Smooth muscle cell (in vitro differentiated cells): ENCODE data around the gene TGM2. TPM values are rescaled to one million over a fixed set of nuclear protein-coding genes. Genes with fewer than 3 reads are reported as not detected.
A peak's percentile ranks its signal among the peaks of the same experiment; 100 is the strongest.

Experiments
- DNase-seq: peaks from one replicate; lab custom pipeline; 2025; ENCODE audit not compliant: unreplicated experiment; lab: John Stamatoyannopoulos, UW
- H2AFZ ChIP-seq: fragments of 200-600 bp; sonication (generic); 2 replicates; pipeline ENCODE4 v1.6.0; 2016; ENCODE audit warnings: antibody characterized with exemption, low read depth, mild to moderate bottlenecking
- H3F3A ChIP-seq: fragments of 200-600 bp; sonication (generic); 2 replicates; pipeline ENCODE4 v1.6.0; 2017; ENCODE audit warnings: antibody characterized with exemption, low read depth
- H3K27ac ChIP-seq: fragments of 200-600 bp; sonication (generic); 2 replicates; pipeline ENCODE4 v1.5.1; 2016; ENCODE audit warnings: low read depth, mild to moderate bottlenecking
- H3K27me3 ChIP-seq: fragments of 200-600 bp; sonication (generic); 2 replicates; pipeline ENCODE4 v1.6.1; 2016; ENCODE audit warnings: low read depth, mild to moderate bottlenecking
- H3K36me3 ChIP-seq: fragments of 200-600 bp; sonication (generic); 2 replicates; pipeline ENCODE4 v1.5.1; 2016; ENCODE audit warnings: low read depth
- H3K4me1 ChIP-seq: fragments of 200-600 bp; sonication (generic); 2 replicates; pipeline ENCODE4 v1.5.1; 2016; ENCODE audit warnings: low read depth
- H3K4me2 ChIP-seq: fragments of 200-600 bp; sonication (generic); 2 replicates; pipeline ENCODE4 v1.6.0; 2016; ENCODE audit warnings: mild to moderate bottlenecking
- H3K4me3 ChIP-seq: fragments of 200-600 bp; sonication (generic); 2 replicates; pipeline ENCODE4 v1.5.1; 2016; ENCODE audit warnings: mild to moderate bottlenecking
- H3K79me2 ChIP-seq: fragments of 200-600 bp; sonication (generic); 2 replicates; pipeline ENCODE4 v1.6.0; 2016; ENCODE audit warnings: low read depth, mild to moderate bottlenecking
- H3K9ac ChIP-seq: fragments of 200-600 bp; sonication (generic); 2 replicates; pipeline ENCODE4 v1.6.0; 2016; ENCODE audit warnings: low read depth
- H3K9me3 ChIP-seq: fragments of 200-600 bp; sonication (generic); replicated peaks from 2 replicates; pipeline ENCODE4 v1.5.1; 2016; ENCODE audit warnings: low read depth
- H4K20me1 ChIP-seq: fragments of 200-600 bp; sonication (generic); 2 replicates; pipeline ENCODE4 v1.6.0; 2016; ENCODE audit warnings: low read depth
- WGBS: methylation state at CpG from one replicate; pipeline ENCODE4 v1.1.7; 2016; ENCODE audit warnings: low lambda C conversion rate; 5-methylcytosine and 5-hydroxymethylcytosine counted together
- polyA plus RNA-seq: library from polyadenylated mRNA; unstranded; fragments of >200 nt; fragmentation: Nextera tagmentation; extraction: Ambion mirVana; gene quantifications from 2 replicates; pipeline ENCODE4 v1.2.1, GENCODE V29; 2016
- total RNA-seq: library from RNA; depleted of rRNA; stranded (reverse); fragments of >200 nt; gene quantifications from 2 replicates; pipeline ENCODE4 v1.2.3, GENCODE V29; 2014
- TF ChIP-seq, protein P1 (sequence below): fragments of 200-600 bp; sonication (generic); IDR thresholded peaks from 2 replicates; pipeline ENCODE4 v1.5.1; 2017; ENCODE audit warnings: borderline replicate concordance, mild to moderate bottlenecking, antibody characterized with exemption; ENCODE audit not compliant: insufficient read depth, poor library complexity, severe bottlenecking

The TGM2 gene
- total and polyA plus RNA-seq, 2 experiments from 2014 or later = 41.7 to 72.0 TPM

DNA sequence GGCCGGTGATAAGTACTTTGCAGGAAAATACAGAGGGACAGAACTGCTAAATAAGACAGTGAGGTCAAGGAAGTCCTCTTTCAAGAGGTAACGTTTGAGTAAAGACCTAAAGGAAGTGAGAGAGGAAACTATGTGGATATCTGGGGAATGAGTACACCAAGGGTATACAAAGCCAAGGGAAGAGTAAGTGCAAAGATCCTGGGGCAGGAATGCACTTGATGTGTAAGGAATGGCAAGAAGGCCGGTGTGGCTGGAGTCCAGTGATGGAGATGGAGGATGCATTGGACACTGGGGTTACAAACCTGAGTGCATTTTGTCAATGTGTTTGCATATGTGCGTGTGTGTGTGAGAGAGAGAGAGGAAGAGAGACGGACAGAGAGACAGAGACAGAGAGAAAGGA is 32.1 kb upstream of the TGM2 start:
- Histone ChIP-seq H2AFZ (no peak overlapping the region), H3F3A (peaks cover 7% of the 10 kb centered on the region), H4K20me1 (no peaks in the 10 kb centered on the region), H3K9ac (no peak overlapping the region), H3K4me3 (no peak overlapping the region), H3K36me3 (no peaks in the 10 kb centered on the region), H3K27me3 (no peaks in the 10 kb centered on the region), H3K4me1 (no peaks in the 10 kb centered on the region), H3K27ac (peak overlapping the region; percentile 32), H3K79me2 (no peaks in the 10 kb centered on the region), H3K4me2 (no peak overlapping the region), H3K9me3 (no peaks in the 10 kb centered on the region)
- DNase-seq = no peak
- 90% methylated on average over 5 of the region's 5 CpGs for WGBS
- TF ChIP-seq, protein P1, sequence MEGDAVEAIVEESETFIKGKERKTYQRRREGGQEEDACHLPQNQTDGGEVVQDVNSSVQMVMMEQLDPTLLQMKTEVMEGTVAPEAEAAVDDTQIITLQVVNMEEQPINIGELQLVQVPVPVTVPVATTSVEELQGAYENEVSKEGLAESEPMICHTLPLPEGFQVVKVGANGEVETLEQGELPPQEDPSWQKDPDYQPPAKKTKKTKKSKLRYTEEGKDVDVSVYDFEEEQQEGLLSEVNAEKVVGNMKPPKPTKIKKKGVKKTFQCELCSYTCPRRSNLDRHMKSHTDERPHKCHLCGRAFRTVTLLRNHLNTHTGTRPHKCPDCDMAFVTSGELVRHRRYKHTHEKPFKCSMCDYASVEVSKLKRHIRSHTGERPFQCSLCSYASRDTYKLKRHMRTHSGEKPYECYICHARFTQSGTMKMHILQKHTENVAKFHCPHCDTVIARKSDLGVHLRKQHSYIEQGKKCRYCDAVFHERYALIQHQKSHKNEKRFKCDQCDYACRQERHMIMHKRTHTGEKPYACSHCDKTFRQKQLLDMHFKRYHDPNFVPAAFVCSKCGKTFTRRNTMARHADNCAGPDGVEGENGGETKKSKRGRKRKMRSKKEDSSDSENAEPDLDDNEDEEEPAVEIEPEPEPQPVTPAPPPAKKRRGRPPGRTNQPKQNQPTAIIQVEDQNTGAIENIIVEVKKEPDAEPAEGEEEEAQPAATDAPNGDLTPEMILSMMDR = no peak

DNA sequence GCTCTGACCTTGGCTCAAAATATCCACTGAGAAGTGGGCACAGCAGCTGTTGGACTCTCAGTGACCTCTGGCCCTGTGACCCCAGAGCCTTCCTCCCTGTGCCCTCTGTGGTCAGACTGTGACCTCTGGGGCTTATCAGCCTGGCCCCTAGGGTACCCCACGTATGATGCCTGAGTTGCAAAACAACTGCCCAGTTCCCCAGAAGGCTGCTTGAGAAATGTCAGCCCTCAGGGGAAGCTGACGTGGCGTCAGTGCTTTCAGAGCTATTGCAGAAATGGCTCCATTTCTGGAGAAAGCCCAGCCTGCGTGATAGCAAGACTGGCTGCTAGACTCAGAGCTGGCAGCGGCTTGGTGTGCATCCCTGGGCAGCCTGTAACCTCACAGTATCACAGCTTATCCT is 31.5 kb upstream of the TGM2 start:
- H4K20me1 ChIP-seq = no peaks in the 10 kb centered on the region
- no peaks in the 10 kb centered on the region for H3K4me1 ChIP-seq
- H3K9ac ChIP-seq = no peak overlapping the region
- peaks cover 7% of the 10 kb centered on the region for H3F3A ChIP-seq
- no peak overlapping the region for H3K4me3 ChIP-seq
- no peak for DNase-seq
- H3K79me2 ChIP-seq = no peaks in the 10 kb centered on the region
- peak overlapping the region; percentile 32 for H3K27ac ChIP-seq
- no peaks in the 10 kb centered on the region for H3K27me3 ChIP-seq
- H3K9me3 ChIP-seq = no peaks in the 10 kb centered on the region
- no peak overlapping the region for H3K4me2 ChIP-seq
- TF ChIP-seq, protein P1 = no peak
- 60% methylated on average over 5 of the region's 5 CpGs for WGBS
- no peak overlapping the region for H2AFZ ChIP-seq
- H3K36me3 ChIP-seq = no peaks in the 10 kb centered on the region

DNA sequence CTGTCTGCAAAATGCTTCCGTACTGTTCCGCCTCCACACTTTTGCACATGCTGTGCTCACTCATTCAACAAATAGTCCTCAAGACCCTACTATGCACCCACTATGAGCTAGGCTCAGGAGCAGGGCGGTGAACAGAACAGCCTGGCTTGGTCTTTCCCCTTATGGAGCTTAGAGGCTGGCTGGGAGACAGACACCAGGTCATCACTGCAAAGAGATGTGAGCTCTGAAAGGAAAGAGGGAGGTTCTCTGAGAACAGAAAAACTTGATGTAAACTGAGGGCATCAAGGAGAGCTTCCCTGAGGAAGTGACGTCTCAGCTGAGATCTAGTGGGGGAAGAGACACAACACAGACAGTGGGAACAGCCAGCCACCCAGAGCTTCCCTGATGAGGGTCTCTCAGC is 31.0 kb upstream of the TGM2 start:
- Histone ChIP-seq H3K9ac (no peak overlapping the region), H3F3A (peaks cover 7% of the 10 kb centered on the region), H3K4me2 (no peak overlapping the region), H2AFZ (no peak overlapping the region), H3K36me3 (no peaks in the 10 kb centered on the region), H3K9me3 (no peaks in the 10 kb centered on the region), H3K4me1 (no peaks in the 10 kb centered on the region), H4K20me1 (no peaks in the 10 kb centered on the region), H3K4me3 (no peak overlapping the region), H3K27ac (no peak overlapping the region), H3K27me3 (no peaks in the 10 kb centered on the region), H3K79me2 (no peaks in the 10 kb centered on the region)
- 88% methylated on average over 4 of the region's 4 CpGs for WGBS
- TF ChIP-seq, protein P1 = no peak
- no peak for DNase-seq

DNA sequence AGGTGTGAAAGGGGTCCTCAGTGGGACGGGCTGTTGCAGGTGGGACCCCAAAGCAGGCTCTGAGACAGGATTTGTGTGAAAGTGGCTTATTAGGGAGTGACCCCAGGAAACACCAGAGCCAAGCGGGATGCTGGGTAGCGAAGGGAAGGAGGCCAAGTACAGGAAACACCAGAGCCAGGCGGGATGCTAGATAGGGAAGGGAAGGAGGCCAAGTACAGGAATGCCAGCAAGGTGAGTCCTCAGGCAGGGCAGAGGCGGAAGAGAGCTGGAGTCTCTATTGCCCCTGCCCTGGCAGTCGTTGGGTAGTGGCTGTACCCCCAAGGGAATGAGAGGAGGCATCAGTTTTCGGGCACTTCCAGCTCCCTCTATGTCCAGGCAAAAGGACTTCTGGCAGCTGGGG is 30.5 kb upstream of the TGM2 start:
- H3F3A ChIP-seq = peaks cover 7% of the 10 kb centered on the region
- no peak overlapping the region for H3K4me3 ChIP-seq
- H3K4me1 ChIP-seq = no peaks in the 10 kb centered on the region
- H3K4me2 ChIP-seq = no peak overlapping the region
- no peaks in the 10 kb centered on the region for H4K20me1 ChIP-seq
- no peak overlapping the region for H3K9ac ChIP-seq
- no peaks in the 10 kb centered on the region for H3K79me2 ChIP-seq
- no peaks in the 10 kb centered on the region for H3K27me3 ChIP-seq
- no peaks in the 10 kb centered on the region for H3K9me3 ChIP-seq
- no peak overlapping the region for H2AFZ ChIP-seq
- no peak for DNase-seq
- H3K36me3 ChIP-seq = no peaks in the 10 kb centered on the region
- TF ChIP-seq, protein P1 = no peak
- 95% methylated on average over 7 of the region's 7 CpGs for WGBS
- no peak overlapping the region for H3K27ac ChIP-seq
